WTC11 (cell line): ENCODE results near the gene PSMD12. TPM values are rescaled to one million over a fixed set of nuclear protein-coding genes. Genes with fewer than 3 reads are reported as not detected.

Source experiments
- ATAC-seq: fragments of 200-7000 bp; cut with Tn5 transposase; 2 replicates; pipeline ENCODE4 v1.10.0; 2021; ENCODE audit warnings: mild to moderate bottlenecking, moderate library complexity
- CTCF ChIA-PET: fragments of 300-600 bp; sonication (Branson Sonifier 250); formaldehyde crosslinking; loops from one replicate; lab custom pipeline; 2021; ENCODE audit warnings: antibody characterized with exemption; lab: Charles Lee
- POLR2A ChIA-PET: fragments of 350-600 bp; sonication (Branson Sonifier 250); formaldehyde crosslinking; loops from one replicate; lab custom pipeline; 2021; ENCODE audit warnings: antibody characterized with exemption; lab: Charles Lee
- DNase-seq: peaks from one replicate; pipeline ENCODE4 v3.0.0; 2021; ENCODE audit warnings: low spot score
- H3K27ac Mint-ChIP-seq: 2 replicates; pipeline ENCODE4 v1.8.0; 2021; ENCODE audit warnings: mixed read lengths
- H3K27me3 Mint-ChIP-seq: 2 replicates; pipeline ENCODE4 v1.8.0; 2021; ENCODE audit warnings: low read depth, mild to moderate bottlenecking, moderate library complexity, mixed read lengths
- H3K36me3 Mint-ChIP-seq: 2 replicates; pipeline ENCODE4 v1.8.0; 2021; ENCODE audit warnings: mixed read lengths
- H3K4me1 Mint-ChIP-seq: 2 replicates; pipeline ENCODE4 v1.8.0; 2022; ENCODE audit warnings: mixed read lengths
- H3K4me3 Mint-ChIP-seq: 2 replicates; pipeline ENCODE4 v1.8.0; 2021; ENCODE audit warnings: mild to moderate bottlenecking, moderate library complexity, mixed read lengths
- H3K9me3 Mint-ChIP-seq: 2 replicates; pipeline ENCODE4 v1.8.0; 2021; ENCODE audit warnings: mixed read lengths
- ATF6 ChIP-seq: sonication (generic); formaldehyde crosslinking; IDR thresholded peaks from 2 replicates; pipeline ENCODE4 v1.8.1; 2023; ENCODE audit warnings: mild to moderate bottlenecking, missing genetic modification reagents
- CREB1 ChIP-seq: sonication (generic); formaldehyde crosslinking; IDR thresholded peaks from 2 replicates; pipeline ENCODE4 v1.8.0; 2023; ENCODE audit warnings: mild to moderate bottlenecking, missing genetic modification reagents
- CREM ChIP-seq: sonication (generic); formaldehyde crosslinking; IDR thresholded peaks from 2 replicates; pipeline ENCODE4 v1.8.1; 2022; ENCODE audit warnings: mild to moderate bottlenecking, missing genetic modification reagents, moderate library complexity
- CTCF ChIP-seq: fragments of 200-600 bp; IDR thresholded peaks from 2 replicates; pipeline ENCODE4 v1.8.0; 2022; ENCODE audit warnings: antibody characterized with exemption
- ETV6 ChIP-seq: sonication (generic); formaldehyde crosslinking; IDR thresholded peaks from 2 replicates; pipeline ENCODE4 v1.8.1; 2022; ENCODE audit warnings: mild to moderate bottlenecking, missing genetic modification reagents
- FOXP1 ChIP-seq: sonication (generic); formaldehyde crosslinking; IDR thresholded peaks from 2 replicates; pipeline ENCODE4 v1.8.0; 2022; ENCODE audit warnings: missing genetic modification reagents, mild to moderate bottlenecking, moderate library complexity, borderline replicate concordance
- GTF2I ChIP-seq: fragments of 250-450 bp; sonication (Bioruptor Pico); conservative IDR thresholded peaks from 2 replicates; pipeline ENCODE4 v1.4.0; 2021; ENCODE audit warnings: mild to moderate bottlenecking
- MLX ChIP-seq: sonication (generic); formaldehyde crosslinking; IDR thresholded peaks from 2 replicates; pipeline ENCODE4 v1.8.1; 2023; ENCODE audit warnings: mild to moderate bottlenecking, missing genetic modification reagents, moderate library complexity
- NFATC4 ChIP-seq: fragments of 250-450 bp; sonication (Bioruptor Pico); IDR thresholded peaks from 2 replicates; pipeline ENCODE4 v1.9.0; 2021; ENCODE audit warnings: mild to moderate bottlenecking
- NR1H2 ChIP-seq: sonication (generic); formaldehyde crosslinking; IDR thresholded peaks from 2 replicates; pipeline ENCODE4 v1.9.0; 2021; ENCODE audit warnings: mild to moderate bottlenecking, moderate library complexity, missing genetic modification reagents
- NR3C1 ChIP-seq: sonication (generic); formaldehyde crosslinking; conservative IDR thresholded peaks from 2 replicates; pipeline ENCODE4 v1.8.1; 2023; ENCODE audit warnings: low read depth, mild to moderate bottlenecking, missing genetic modification reagents
- PRDM15 ChIP-seq: sonication (generic); formaldehyde crosslinking; IDR thresholded peaks from 2 replicates; pipeline ENCODE4 v1.8.0; 2022; ENCODE audit warnings: missing genetic modification reagents
- SMAD3 ChIP-seq: sonication (generic); formaldehyde crosslinking; IDR thresholded peaks from 2 replicates; pipeline ENCODE4 v1.8.0; 2022; ENCODE audit warnings: missing genetic modification reagents, mild to moderate bottlenecking, borderline replicate concordance
- SP1 ChIP-seq: sonication (generic); formaldehyde crosslinking; conservative IDR thresholded peaks from 2 replicates; pipeline ENCODE4 v1.8.1; 2022; ENCODE audit warnings: missing genetic modification reagents
- TEAD1 ChIP-seq: sonication (generic); formaldehyde crosslinking; IDR thresholded peaks from 2 replicates; pipeline ENCODE4 v1.8.0; 2022; ENCODE audit warnings: mild to moderate bottlenecking, missing genetic modification reagents
- USF1 ChIP-seq: sonication (generic); formaldehyde crosslinking; IDR thresholded peaks from 2 replicates; pipeline ENCODE4 v1.8.0; 2022; ENCODE audit warnings: mild to moderate bottlenecking, missing genetic modification reagents
- ZNF317 ChIP-seq: sonication (generic); formaldehyde crosslinking; IDR thresholded peaks from 2 replicates; pipeline ENCODE4 v1.8.1; 2023; ENCODE audit warnings: low read depth, mild to moderate bottlenecking, moderate library complexity, missing genetic modification reagents, borderline replicate concordance
- ZNF423 ChIP-seq: fragments of 250-450 bp; sonication (Bioruptor Pico); IDR thresholded peaks from 2 replicates; pipeline ENCODE4 v2.1.2; 2022; ENCODE audit warnings: mild to moderate bottlenecking, moderate library complexity
- ZNF425 ChIP-seq: fragments of 250-450 bp; sonication (Bioruptor Pico); conservative IDR thresholded peaks from 2 replicates; pipeline ENCODE4 v1.9.0; 2021; ENCODE audit warnings: mild to moderate bottlenecking
- total RNA-seq: library from RNA; stranded (reverse); gene quantifications from 3 replicates; pipeline ENCODE4 v1.2.3, GENCODE V29; 2021

Gene PSMD12
- total RNA-seq, 1 experiment from 2014 or later: 66.9 TPM

- H3K4me1 Mint-ChIP-seq: peaks cover 29% of the 10 kb centered on the region
- TF ChIP-seq NFATC4 (no peak), SP1 (CRISPR knock-in tag) (0 out of 2 replicates have a peak, but pooled peaks have one; percentile 47), ETV6 (CRISPR knock-in tag) (0 out of 2 replicates have a peak, but pooled peaks have one; percentile 53), TEAD1 (CRISPR knock-in tag) (peak; percentile 67; the same call in 1 of the 2 replicates), ZNF423 (no peak), ATF6 (CRISPR knock-in tag) (no peak), CTCF (peak; percentile 41; the same call in 1 of the 2 replicates)
- peaks cover 4% of the 10 kb centered on the region for H3K9me3 Mint-ChIP-seq
- peak overlapping the region; percentile 74 for H3K27ac Mint-ChIP-seq
- H3K36me3 Mint-ChIP-seq: peaks cover 5% of the 10 kb centered on the region
- H3K4me3 Mint-ChIP-seq: peak overlapping the region; percentile 48
- H3K27me3 Mint-ChIP-seq: no peaks in the 10 kb centered on the region; the same call in 1 of the 2 replicates
- DNase-seq: peak; percentile 88
- peak; percentile 51 for ATAC-seq
- ChIA-PET CTCF (interaction anchor here (0.5 to 3.1 kb wide), 33 partner anchors 8 to 585 kb away, joined by 3 to 38 read pairs (median 4); partner anchors contain the start of genes NOL11 and PSMD12), POLR2A (interaction anchor here (0.6 to 0.9 kb wide), 3 partner anchors 21 to 600 kb away, joined by 3 to 6 read pairs (median 3); no protein-coding TSS in a partner anchor)
Observed at GRCh38 chr17:67374329-67375053, 8.1 kb upstream of the PSMD12 start.

GRCh38 chr17:67372751-67373150, 6.4 kb upstream of the PSMD12 start:
- DNase-seq: no peak
- Mint-ChIP-seq H3K27ac (no peak overlapping the region), H3K4me1 (peaks cover 23% of the 10 kb centered on the region), H3K4me3 (no peak overlapping the region), H3K36me3 (no peaks in the 10 kb centered on the region), H3K27me3 (no peaks in the 10 kb centered on the region; the same call in 1 of the 2 replicates), H3K9me3 (no peaks in the 10 kb centered on the region)
- no peak for ATAC-seq
- POLR2A ChIA-PET: no interaction called here
- CTCF ChIA-PET: interaction anchor here (2.0 kb wide), 1 partner anchor 103 kb away, joined by 6 read pairs; no protein-coding TSS in a partner anchor
- TF ChIP-seq ZNF317 (no peak), CREB1 (no peak), ATF6 (CRISPR knock-in tag) (no peak), ZNF425 (CRISPR knock-in tag) (no peak), NR3C1 (no peak), GTF2I (CRISPR knock-in tag) (no peak), NR1H2 (no peak), ETV6 (CRISPR knock-in tag) (no peak), CREM (CRISPR knock-in tag) (no peak), USF1 (no peak), PRDM15 (no peak), MLX (no peak), FOXP1 (CRISPR knock-in tag) (no peak), SMAD3 (CRISPR knock-in tag) (no peak)
